ENCODE measurements around the gene BEND7.
"Not testable (repeated sequence)": the region's sequence is repeated elsewhere in the genome, so short reads cannot be mapped to it uniquely, and the experiment has no call there.

BEND7 gene

GRCh38 chr10:13417459-13418126 is 111.2 kb downstream of the BEND7 start:
- DNase-seq = no peak

GRCh38 chr10:13416760-13417159 is 112.1 kb downstream of the BEND7 start:
- DNase-seq = no peak

- no peak for DNase-seq
These were observed 114.0 kb downstream of the BEND7 start for GRCh38 chr10:13414855-13415254.

- DNase-seq = no peak
These were observed 114.7 kb downstream of the BEND7 start for GRCh38 chr10:13414137-13414536.

GRCh38 chr10:13412894-13413293 is 115.9 kb downstream of the BEND7 start:
- DNase-seq = no peak

GRCh38 chr10:13404791-13405190 is 124.0 kb downstream of the BEND7 start:
- DNase-seq = no peak

GRCh38 chr10:13404305-13404759 is 124.5 kb downstream of the BEND7 start:
- DNase-seq = no peak

- not testable (repeated sequence) for DNase-seq
These were observed 125.4 kb downstream of the BEND7 start for GRCh38 chr10:13403426-13403825.

- DNase-seq = no peak
These were observed 126.8 kb downstream of the BEND7 start for GRCh38 chr10:13402021-13402420.

- DNase-seq = no peak
These were observed 127.7 kb downstream of the BEND7 start for GRCh38 chr10:13401142-13401541.

- DNase-seq = no peak
These were observed 128.4 kb downstream of the BEND7 start for GRCh38 chr10:13400196-13400965.

- no peak for DNase-seq
These were observed 129.1 kb downstream of the BEND7 start for GRCh38 chr10:13399752-13400151.

- no peak for DNase-seq
These were observed 129.6 kb downstream of the BEND7 start for GRCh38 chr10:13399236-13399635.

- no peak for DNase-seq
These were observed 131.8 kb downstream of the BEND7 start for GRCh38 chr10:13397052-13397451.

GRCh38 chr10:13396369-13396768 is 132.4 kb downstream of the BEND7 start:
- DNase-seq = no peak

- no peak for DNase-seq
These were observed 133.3 kb downstream of the BEND7 start for GRCh38 chr10:13395540-13395939.

GRCh38 chr10:13393640-13394039 is 135.2 kb downstream of the BEND7 start:
- no peak for DNase-seq

GRCh38 chr10:13392701-13393100 is 136.1 kb downstream of the BEND7 start:
- no peak for DNase-seq
